OCI-LY3 (cell line): Measurements from ENCODE around the gene PCSK6.

ENCODE experiments used
- H2AFZ ChIP-seq: fragments of 200-600, 300-600 bp; shearing (Covaris generic); 2 replicates; pipeline ENCODE4 v1.6.0; 2014; ENCODE audit warnings: antibody characterized with exemption, low read depth, low read length
- H3K27ac ChIP-seq: fragments of 200-600, 300-600 bp; sonication (generic); 2 replicates; pipeline ENCODE4 v1.5.1; 2014; ENCODE audit warnings: mild to moderate bottlenecking, low read length, moderate library complexity, mixed read lengths
- H3K27me3 ChIP-seq: fragments of 200-600, 300-600 bp; sonication (generic); 2 replicates; pipeline ENCODE4 v1.6.1; 2014; ENCODE audit warnings: low read depth, low read length, mixed read lengths
- H3K36me3 ChIP-seq: fragments of 200-600, 300-600 bp; sonication (generic); replicated peaks from 2 replicates; pipeline ENCODE3; 2014; ENCODE audit warnings: low read depth, low read length, mixed read lengths
- H3K4me1 ChIP-seq: fragments of 300-600, 200-600 bp; sonication (generic); 2 replicates; pipeline ENCODE4 v1.6.1; 2014; ENCODE audit warnings: low read length, mixed read lengths
- H3K4me2 ChIP-seq: fragments of 200-600, 300-600 bp; sonication (generic); 2 replicates; pipeline ENCODE4 v1.6.1; 2014; ENCODE audit warnings: low read length, mixed read lengths
- H3K4me3 ChIP-seq: fragments of 300-600, 200-600 bp; sonication (generic); 2 replicates; pipeline ENCODE4 v1.5.1; 2014; ENCODE audit warnings: antibody characterized with exemption, mild to moderate bottlenecking, low read length, moderate library complexity
- H3K79me2 ChIP-seq: fragments of 300-600, 200-600 bp; shearing (Covaris generic); 2 replicates; pipeline ENCODE4 v1.6.1; 2014; ENCODE audit warnings: mild to moderate bottlenecking, low read length, mixed read lengths
- H3K9ac ChIP-seq: fragments of 300-600, 200-600 bp; shearing (Covaris generic); 2 replicates; pipeline ENCODE4 v1.6.0; 2014; ENCODE audit warnings: mild to moderate bottlenecking, low read length, moderate library complexity
- H3K9me3 ChIP-seq: fragments of 200-600, 300-600 bp; shearing (Covaris generic); 2 replicates; pipeline ENCODE4 v1.6.1; 2014; ENCODE audit warnings: low read length, mixed read lengths; ENCODE audit not compliant: insufficient read depth
- H4K20me1 ChIP-seq: fragments of 200-600, 300-600 bp; sonication (generic); 2 replicates; pipeline ENCODE4 v1.6.1; 2016; ENCODE audit warnings: low read length, mixed read lengths; ENCODE audit not compliant: insufficient read depth
- CTCF ChIP-seq: fragments of 200-600, 300-600 bp; sonication (generic); IDR thresholded peaks from 2 replicates; pipeline ENCODE4 v1.5.1; 2014; ENCODE audit warnings: antibody characterized with exemption, low read length, low read depth
- EZH2phosphoT487 ChIP-seq: fragments of 200-600 bp; shearing (Covaris generic); IDR thresholded peaks from 2 replicates; pipeline ENCODE4 v1.6.1; 2018; ENCODE audit warnings: antibody characterized with exemption, mixed run types, low read depth

PCSK6 gene

DNA sequence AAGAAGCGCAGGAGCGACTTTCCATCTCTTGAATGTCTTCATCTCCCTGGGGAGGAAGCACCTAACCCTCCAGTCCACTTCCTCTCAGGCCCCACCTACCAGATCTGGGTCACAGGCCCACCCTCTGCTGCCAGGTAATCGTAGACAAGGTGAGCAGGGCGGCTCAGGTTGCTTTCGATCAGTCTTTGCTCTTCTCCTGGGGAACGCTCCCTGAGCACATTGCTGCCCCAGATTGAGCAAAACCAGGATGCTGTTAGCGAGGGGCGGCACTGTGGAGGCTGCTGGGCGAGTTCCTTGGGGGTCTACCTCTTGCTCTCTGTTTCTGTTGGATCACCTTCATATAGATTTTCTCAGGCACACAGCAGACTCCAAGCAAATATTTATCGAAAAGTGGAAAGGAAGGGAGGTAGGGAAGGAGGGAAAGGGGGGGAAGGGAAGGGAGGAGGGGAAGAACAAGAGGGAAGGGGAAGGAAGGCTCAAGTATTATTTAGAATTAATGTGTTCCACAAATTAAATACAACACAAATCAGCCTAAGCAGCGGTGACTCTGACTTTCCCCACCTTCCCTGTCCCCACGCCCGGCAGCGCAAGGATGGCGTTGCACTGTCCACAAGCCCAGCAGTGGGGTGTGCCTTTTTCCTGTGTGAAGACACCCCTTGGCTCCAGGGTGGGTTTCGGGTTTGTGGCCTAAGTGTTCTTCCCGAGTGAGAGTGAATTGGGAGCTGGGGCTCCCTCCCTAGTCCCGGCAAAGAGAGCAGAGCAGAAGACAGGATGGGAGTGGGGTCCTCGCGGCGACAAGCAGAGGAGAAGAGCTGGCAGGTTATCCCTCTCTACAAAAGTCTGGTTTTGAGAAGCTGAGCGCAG lies 6.1 kb upstream of the PCSK6 start:
- Histone ChIP-seq H3K4me3 (no peak overlapping the region), H3K4me1 (peaks cover 34% of the 10 kb centered on the region), H3K27ac (no peak overlapping the region), H4K20me1 (no peaks in the 10 kb centered on the region), H3K4me2 (peak overlapping the region; percentile 61), H3K27me3 (peaks cover 54% of the 10 kb centered on the region), H3K79me2 (no peaks in the 10 kb centered on the region), H3K9ac (no peak overlapping the region), H2AFZ (no peak overlapping the region), H3K9me3 (no peaks in the 10 kb centered on the region), H3K36me3 (no peaks in the 10 kb centered on the region)
- TF ChIP-seq CTCF, result no peak
- no peak for TF ChIP-seq EZH2phosphoT487

DNA sequence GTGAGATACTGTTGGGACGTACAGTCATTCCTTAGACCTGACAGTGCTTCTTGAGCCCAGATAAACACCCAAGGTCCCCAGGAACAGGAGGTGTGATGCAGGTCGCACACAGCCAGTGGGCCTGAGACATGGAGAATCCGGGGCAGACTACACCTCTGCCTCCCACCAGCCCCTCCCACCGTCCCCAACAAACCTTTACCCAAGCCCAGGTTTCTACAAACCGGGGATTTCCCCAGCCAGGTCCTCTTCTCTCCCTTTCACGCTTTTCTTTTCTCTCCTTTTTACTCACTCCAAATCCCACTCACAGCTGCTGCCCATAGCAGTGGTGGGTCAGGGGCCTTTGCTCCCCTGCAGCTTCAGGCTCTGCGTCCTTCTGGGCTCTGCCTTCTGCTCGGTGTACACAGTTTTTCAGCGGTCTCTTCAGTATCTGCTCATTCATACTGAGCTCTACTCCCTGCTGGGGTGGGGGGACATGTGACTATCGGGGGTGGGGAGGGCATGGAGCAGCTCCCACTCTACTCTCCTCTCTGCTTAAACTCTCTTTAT lies 4.8 kb upstream of the PCSK6 start:
- peak overlapping the region; percentile 57 for H3K4me2 ChIP-seq
- H3K4me1 ChIP-seq, result peaks cover 21% of the 10 kb centered on the region
- peaks cover 50% of the 10 kb centered on the region for H3K27me3 ChIP-seq
- H3K9ac ChIP-seq, result no peak overlapping the region
- no peaks in the 10 kb centered on the region for H4K20me1 ChIP-seq
- H3K79me2 ChIP-seq, result no peaks in the 10 kb centered on the region
- no peak overlapping the region for H3K27ac ChIP-seq
- H3K4me3 ChIP-seq, result peak overlapping the region; percentile 35; the same call in 1 of the 2 replicates
- H2AFZ ChIP-seq, result no peak overlapping the region
- no peaks in the 10 kb centered on the region for H3K36me3 ChIP-seq
- no peaks in the 10 kb centered on the region for H3K9me3 ChIP-seq
- no peak for TF ChIP-seq CTCF
- no peak for TF ChIP-seq EZH2phosphoT487

DNA sequence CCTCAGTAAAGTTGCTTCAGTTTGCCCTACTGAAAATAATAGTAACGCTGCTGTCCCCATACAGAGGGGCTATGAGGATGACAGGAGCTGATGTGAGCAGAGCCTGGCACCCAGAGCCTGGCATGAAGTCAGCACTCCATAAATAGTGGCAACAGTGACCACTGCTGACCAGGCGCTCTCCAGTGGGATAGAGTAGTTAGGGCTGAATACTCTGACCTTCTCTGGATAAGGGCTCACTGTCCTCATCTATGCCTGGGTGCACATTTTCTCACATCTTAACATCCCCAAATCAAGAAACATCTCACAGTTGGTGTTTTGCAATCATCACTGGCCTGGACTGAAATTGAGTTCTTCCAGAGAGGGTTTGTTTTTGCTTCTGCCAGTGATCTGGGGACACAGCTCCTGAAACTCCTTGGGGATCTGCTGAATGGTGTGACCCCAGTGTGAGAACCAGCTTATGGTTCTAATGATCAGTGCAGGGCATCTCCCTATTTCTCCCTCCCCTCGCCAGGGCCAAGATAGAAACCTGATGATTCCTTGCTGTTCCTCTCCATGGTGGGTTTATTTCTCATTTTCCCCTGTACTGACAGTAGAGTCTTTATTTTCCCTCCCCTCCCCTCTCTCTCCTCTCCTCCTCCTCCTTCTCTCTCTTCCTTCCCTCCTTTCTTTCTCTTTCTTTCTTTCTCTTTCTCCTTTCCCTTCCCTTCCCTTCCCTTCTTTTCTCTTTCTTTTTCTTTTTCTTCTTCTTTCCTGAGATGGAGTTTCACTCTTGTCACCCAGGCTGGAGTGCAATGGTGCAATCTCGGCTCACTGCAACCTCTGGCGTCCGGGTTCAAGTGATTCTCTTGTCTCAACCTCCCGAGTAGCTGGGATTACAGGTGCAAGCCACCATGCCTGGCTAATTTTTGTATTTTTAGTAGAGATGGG lies 3.5 kb upstream of the PCSK6 start:
- Histone ChIP-seq H3K27me3 (peaks cover 47% of the 10 kb centered on the region), H3K9ac (no peak overlapping the region), H2AFZ (no peak overlapping the region), H3K79me2 (no peaks in the 10 kb centered on the region), H3K9me3 (no peaks in the 10 kb centered on the region), H3K27ac (no peak overlapping the region), H3K4me3 (no peak overlapping the region), H3K4me1 (peaks cover 21% of the 10 kb centered on the region), H4K20me1 (no peaks in the 10 kb centered on the region), H3K4me2 (no peak overlapping the region), H3K36me3 (no peaks in the 10 kb centered on the region)
- TF ChIP-seq EZH2phosphoT487 (no peak), CTCF (no peak)
